ENCODE data around the gene INPP5F. TPM values are rescaled to one million over a fixed set of nuclear protein-coding genes. Genes with fewer than 3 reads are reported as not detected.
A peak's percentile ranks its signal among the peaks of the same experiment; 100 is the strongest.

INPP5F gene
- total and polyA plus RNA-seq, 2 of the 13 experiments (the other 11 are each of a cell fraction or from before 2014, with no cell fraction given) = 12.5 to 15.7 TPM

- TF ChIP-seq, protein P1, sequence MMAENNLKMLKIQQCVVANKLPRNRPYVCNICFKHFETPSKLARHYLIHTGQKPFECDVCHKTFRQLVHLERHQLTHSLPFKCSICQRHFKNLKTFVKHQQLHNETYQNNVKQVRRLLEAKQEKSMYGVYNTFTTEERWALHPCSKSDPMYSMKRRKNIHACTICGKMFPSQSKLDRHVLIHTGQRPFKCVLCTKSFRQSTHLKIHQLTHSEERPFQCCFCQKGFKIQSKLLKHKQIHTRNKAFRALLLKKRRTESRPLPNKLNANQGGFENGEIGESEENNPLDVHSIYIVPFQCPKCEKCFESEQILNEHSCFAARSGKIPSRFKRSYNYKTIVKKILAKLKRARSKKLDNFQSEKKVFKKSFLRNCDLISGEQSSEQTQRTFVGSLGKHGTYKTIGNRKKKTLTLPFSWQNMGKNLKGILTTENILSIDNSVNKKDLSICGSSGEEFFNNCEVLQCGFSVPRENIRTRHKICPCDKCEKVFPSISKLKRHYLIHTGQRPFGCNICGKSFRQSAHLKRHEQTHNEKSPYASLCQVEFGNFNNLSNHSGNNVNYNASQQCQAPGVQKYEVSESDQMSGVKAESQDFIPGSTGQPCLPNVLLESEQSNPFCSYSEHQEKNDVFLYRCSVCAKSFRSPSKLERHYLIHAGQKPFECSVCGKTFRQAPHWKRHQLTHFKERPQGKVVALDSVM (CRISPR knock-in tag; IDR thresholded peaks at IDR 0.05) = no peak
- TF ChIP-seq ZNF629 (CRISPR knock-in tag; conservative IDR thresholded peaks at IDR 0.05) (no peak), ZNF780A (CRISPR knock-in tag; IDR thresholded peaks at IDR 0.05) (no peak), ZNF383 (CRISPR knock-in tag; IDR thresholded peaks at IDR 0.05; ENCODE audit: borderline replicate concordance) (no peak), JUNB (CRISPR knock-in tag; IDR thresholded peaks at IDR 0.05; ENCODE audit: borderline replicate concordance) (no peak), KAT7 (CRISPR knock-in tag; IDR thresholded peaks at IDR 0.05; ENCODE audit: borderline replicate concordance) (no peak), CHD2 (IDR thresholded peaks at IDR 0.05; ENCODE audit: low read depth, low read length) (no peak), GRHL1 (CRISPR knock-in tag; conservative IDR thresholded peaks at IDR 0.05) (no peak), FOXA1 (IDR thresholded peaks at IDR 0.05) (no peak), FOXA1 (CRISPR knock-in tag; IDR thresholded peaks at IDR 0.05) (peak; percentile 75), ZNF574 (CRISPR knock-in tag; IDR thresholded peaks at IDR 0.05) (no peak), CREB1 (IDR thresholded peaks at IDR 0.05) (no peak), CREB1 (CRISPR knock-in tag; IDR thresholded peaks at IDR 0.05) (no peak; the same call in 1 of the 2 replicates), MED13 (CRISPR knock-in tag; IDR thresholded peaks at IDR 0.05) (no peak), ZNF615 (CRISPR knock-in tag; IDR thresholded peaks at IDR 0.05; ENCODE audit: borderline replicate concordance) (no peak), MEIS2 (CRISPR knock-in tag; IDR thresholded peaks at IDR 0.05) (peak; percentile 26; the same call in 1 of the 2 replicates), ZNF142 (CRISPR knock-in tag; IDR thresholded peaks at IDR 0.05) (no peak)
- TF ChIP-seq, protein P2, sequence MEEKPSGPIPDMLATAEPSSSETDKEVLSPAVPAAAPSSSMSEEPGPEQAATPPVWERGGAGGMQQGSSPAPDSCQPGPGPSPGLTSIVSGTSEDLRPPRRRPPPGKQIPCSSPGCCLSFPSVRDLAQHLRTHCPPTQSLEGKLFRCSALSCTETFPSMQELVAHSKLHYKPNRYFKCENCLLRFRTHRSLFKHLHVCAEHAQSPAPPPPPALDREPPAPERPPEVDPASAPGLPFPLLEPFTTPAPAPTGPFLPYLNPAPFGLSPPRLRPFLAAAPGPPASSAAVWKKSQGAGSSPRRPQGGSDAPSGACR (CRISPR knock-in tag; IDR thresholded peaks at IDR 0.05) = no peak
Observed at GRCh38 chr10:119762035-119762434, 36.2 kb downstream of the INPP5F start (continued).
